GM23248 (cell line): ENCODE measurements around the gene CHST12.

Experiments used
- EZH2 ChIP-seq: fragments of 200-600 bp; sonication (generic); IDR thresholded peaks from 2 replicates; pipeline ENCODE4 v1.6.1; 2018; ENCODE audit warnings: antibody characterized with exemption, mild to moderate bottlenecking; ENCODE audit not compliant: insufficient read depth, poor library complexity, severe bottlenecking
- EZH2phosphoT487 ChIP-seq: fragments of 200-600 bp; sonication (generic); IDR thresholded peaks from 2 replicates; pipeline ENCODE4 v1.6.1; 2018; ENCODE audit warnings: antibody characterized with exemption, moderate library complexity, mild to moderate bottlenecking, low read depth; ENCODE audit not compliant: insufficient read depth

DNA sequence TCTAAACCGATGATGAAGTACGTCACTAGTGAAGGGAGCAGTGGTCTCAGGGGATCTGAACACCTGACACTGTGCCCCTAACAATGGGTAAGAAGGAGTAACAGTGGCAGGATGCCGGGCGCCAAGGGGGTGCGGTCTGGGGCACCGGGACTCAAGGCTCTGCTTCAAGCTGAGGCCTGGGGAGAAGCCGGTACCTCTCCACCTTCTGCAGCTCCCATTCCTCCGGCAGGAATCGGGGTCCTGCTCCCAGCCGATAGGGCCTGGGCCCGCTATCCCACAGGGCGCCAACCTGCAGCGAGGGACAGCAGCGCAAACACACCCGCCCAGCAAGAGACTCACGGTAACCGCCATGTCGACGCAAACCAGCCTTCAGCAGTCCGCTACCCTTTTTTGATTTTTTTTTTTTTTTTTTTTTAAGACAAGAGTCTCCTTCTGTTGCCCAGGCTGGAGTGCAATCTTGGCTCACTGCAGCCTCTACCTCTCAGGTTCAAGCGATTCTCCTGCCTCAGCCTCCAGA, 8.8 kb upstream of the CHST12 start:
- TF ChIP-seq EZH2 (no peak), EZH2phosphoT487 (no peak)
